Ascending aorta (tissue), 2 donors: ENCODE results near the gene HAGHL. TPM values are rescaled to one million over a fixed set of nuclear protein-coding genes. Genes with fewer than 3 reads are reported as not detected.

Source experiments
- DNase-seq, 2 donors: peaks; one replicate each; pipeline ENCODE4 v3.0.0-alpha.2; 2019; ENCODE audit warnings: low spot score in 2 of 2
- H3K27ac ChIP-seq, 2 donors: fragments of 200-600 bp; sonication (generic); one replicate each; pipeline ENCODE4 v1.5.1; 2016 to 2017; ENCODE audit warnings: mild to moderate bottlenecking in 1 of 2
- H3K27me3 ChIP-seq: fragments of 200-600 bp; sonication (generic); one replicate; pipeline ENCODE4 v1.5.1; 2017
- H3K36me3 ChIP-seq, 2 donors: fragments of 200-600 bp; sonication (generic); one replicate each; pipeline ENCODE4 v1.5.1; 2016
- H3K4me1 ChIP-seq, 2 donors: fragments of 200-600 bp; sonication (generic); one replicate each; pipeline ENCODE4 v1.5.1; 2016 to 2017; ENCODE audit warnings: mild to moderate bottlenecking in 1 of 2
- H3K4me3 ChIP-seq, 2 donors: fragments of 200-600 bp; sonication (generic); one replicate each; pipeline ENCODE4 v1.5.1; 2016 to 2017; ENCODE audit warnings: mild to moderate bottlenecking in 1 of 2
- H3K9me3 ChIP-seq, 2 donors: fragments of 200-600 bp; sonication (generic); one replicate each; pipeline ENCODE4 v1.5.1; 2016
- intact Hi-C: fragments of 100-400 bp; cut with DNase I; formaldehyde crosslinking; loops from one replicate; pipeline ENCODE4 v1.15.1; 2023
- total RNA-seq: library from RNA; depleted of rRNA; stranded (reverse); fragments of >200 nt; gene quantifications from one replicate; pipeline ENCODE4 v1.1.0, GENCODE V29; 2016
- TF ChIP-seq, protein P1 (sequence below), 3 experiments: fragments of 200-600 bp in 2 of 3; fragments of 450-650 bp in 1 of 3; sonication (generic) in 2 of 3; IDR thresholded peaks; one replicate each; pipeline ENCODE4 v1.5.1; 2016 to 2019; ENCODE audit warnings: antibody characterized with exemption in 3 of 3, mild to moderate bottlenecking in 1 of 3, moderate library complexity in 1 of 3

Gene HAGHL
- total RNA-seq, 1 donor from 2014 or later = 9.7 TPM

DNA sequence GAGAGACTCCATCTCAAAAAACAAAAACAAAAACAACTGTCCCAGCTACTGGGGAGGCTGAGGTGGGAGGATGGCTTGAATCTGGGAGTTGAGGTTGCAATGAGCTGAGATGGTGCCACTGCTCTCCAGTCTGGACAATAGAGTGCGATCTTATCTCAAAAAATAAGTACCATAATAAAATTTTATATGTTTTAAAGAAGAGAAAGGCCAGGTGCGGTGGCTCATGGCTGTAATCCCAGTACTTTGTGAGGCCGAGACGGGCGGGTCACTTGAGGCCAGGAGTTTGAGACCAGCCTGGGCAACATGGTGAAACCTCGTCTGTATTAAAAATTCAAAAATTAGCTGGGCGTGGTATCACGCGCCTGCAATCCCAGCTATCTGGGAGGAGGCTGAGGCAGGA lies 49.9 kb downstream of the HAGHL start:
- TF ChIP-seq, protein P1, sequence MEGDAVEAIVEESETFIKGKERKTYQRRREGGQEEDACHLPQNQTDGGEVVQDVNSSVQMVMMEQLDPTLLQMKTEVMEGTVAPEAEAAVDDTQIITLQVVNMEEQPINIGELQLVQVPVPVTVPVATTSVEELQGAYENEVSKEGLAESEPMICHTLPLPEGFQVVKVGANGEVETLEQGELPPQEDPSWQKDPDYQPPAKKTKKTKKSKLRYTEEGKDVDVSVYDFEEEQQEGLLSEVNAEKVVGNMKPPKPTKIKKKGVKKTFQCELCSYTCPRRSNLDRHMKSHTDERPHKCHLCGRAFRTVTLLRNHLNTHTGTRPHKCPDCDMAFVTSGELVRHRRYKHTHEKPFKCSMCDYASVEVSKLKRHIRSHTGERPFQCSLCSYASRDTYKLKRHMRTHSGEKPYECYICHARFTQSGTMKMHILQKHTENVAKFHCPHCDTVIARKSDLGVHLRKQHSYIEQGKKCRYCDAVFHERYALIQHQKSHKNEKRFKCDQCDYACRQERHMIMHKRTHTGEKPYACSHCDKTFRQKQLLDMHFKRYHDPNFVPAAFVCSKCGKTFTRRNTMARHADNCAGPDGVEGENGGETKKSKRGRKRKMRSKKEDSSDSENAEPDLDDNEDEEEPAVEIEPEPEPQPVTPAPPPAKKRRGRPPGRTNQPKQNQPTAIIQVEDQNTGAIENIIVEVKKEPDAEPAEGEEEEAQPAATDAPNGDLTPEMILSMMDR (IDR thresholded peaks at IDR 0.05) = no peak
- intact Hi-C loops = no loop called here
- H3K4me3 ChIP-seq = no peak overlapping the region
- no peak overlapping the region for H3K27ac ChIP-seq
- H3K4me1 ChIP-seq = no peaks in the 10 kb centered on the region
- no peaks in the 10 kb centered on the region for H3K9me3 ChIP-seq
- DNase-seq = no peak
- H3K36me3 ChIP-seq = no peaks in the 10 kb centered on the region
- H3K27me3 ChIP-seq = no peaks in the 10 kb centered on the region

GRCh38 chr16:777826-778225 lies 50.9 kb downstream of the HAGHL start:
- no peaks in the 10 kb centered on the region for H3K9me3 ChIP-seq
- H3K4me3 ChIP-seq = no peak overlapping the region
- no peaks in the 10 kb centered on the region for H3K27me3 ChIP-seq
- intact Hi-C loops = no loop called here
- H3K4me1 ChIP-seq = no peaks in the 10 kb centered on the region
- no peaks in the 10 kb centered on the region for H3K36me3 ChIP-seq
- H3K27ac ChIP-seq = no peak overlapping the region
- no peak for DNase-seq
- TF ChIP-seq, protein P1 (IDR thresholded peaks at IDR 0.05) = no peak

- Histone ChIP-seq H3K36me3 (no peaks in the 10 kb centered on the region), H3K9me3 (no peaks in the 10 kb centered on the region), H3K27me3 (no peaks in the 10 kb centered on the region), H3K4me1 (no peaks in the 10 kb centered on the region), H3K27ac (no peak overlapping the region), H3K4me3 (no peak overlapping the region)
- intact Hi-C loops = no loop called here
- DNase-seq = no peak
- TF ChIP-seq, protein P1 (IDR thresholded peaks at IDR 0.05) = no peak
Observed at GRCh38 chr16:778447-778846, 51.5 kb downstream of the HAGHL start.

DNA sequence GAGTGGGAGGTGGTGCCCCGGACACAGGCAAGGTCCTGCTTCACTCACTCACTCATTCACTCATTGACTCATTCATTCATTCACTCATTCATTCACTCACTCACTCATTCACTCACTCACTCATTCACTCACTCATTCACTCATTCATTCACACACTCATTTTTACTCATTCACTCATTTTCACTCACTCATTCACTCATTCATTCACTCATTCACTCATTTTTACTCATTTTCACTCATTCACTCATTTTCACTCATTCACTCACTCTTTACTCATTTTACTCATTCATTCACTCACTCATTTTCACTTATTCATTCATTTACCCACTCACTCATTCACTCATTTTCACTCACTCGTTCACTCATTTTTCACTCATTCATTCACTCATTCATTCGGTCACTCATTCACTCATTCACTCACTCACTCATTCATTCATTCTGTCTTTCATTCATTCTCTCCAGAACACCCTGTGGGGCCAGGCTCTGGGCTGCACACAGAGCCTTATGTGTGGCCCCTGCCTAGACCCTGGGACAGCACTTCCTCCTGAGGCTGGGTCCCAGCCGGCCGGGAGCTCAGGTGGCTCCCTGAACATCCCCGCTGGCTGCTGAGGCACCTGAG lies 52.1 kb downstream of the HAGHL start:
- intact Hi-C loops = no loop called here
- Histone ChIP-seq H3K36me3 (no peaks in the 10 kb centered on the region), H3K27ac (no peak overlapping the region), H3K27me3 (no peaks in the 10 kb centered on the region), H3K9me3 (no peaks in the 10 kb centered on the region), H3K4me3 (no peak overlapping the region), H3K4me1 (no peaks in the 10 kb centered on the region)
- DNase-seq = no peak
- TF ChIP-seq, protein P1 (IDR thresholded peaks at IDR 0.05) = no peak

Other genes starting within 250 kb of the HAGHL start
- 249 TPM for gene CAPN15, start 199.4 kb upstream of the HAGHL start, total RNA-seq
- not detected for gene PRR35, start 166.7 kb upstream of the HAGHL start, total RNA-seq
- not detected for gene NHLRC4, start 160.1 kb upstream of the HAGHL start, total RNA-seq
- 70.2 TPM for gene PIGQ, start 157.1 kb upstream of the HAGHL start, total RNA-seq
- 29.8 TPM for gene RAB40C, start 137.0 kb upstream of the HAGHL start, total RNA-seq
- gene WFIKKN1, start 96.1 kb upstream of the HAGHL start, total RNA-seq = not detected
- 523 TPM for gene METTL26, start 90.8 kb upstream of the HAGHL start, total RNA-seq
- 92.9 TPM for gene MCRIP2, start 85.3 kb upstream of the HAGHL start, total RNA-seq
- 50.0 TPM for gene WDR90, start 77.7 kb upstream of the HAGHL start, total RNA-seq
- gene RHOT2, start 59.0 kb upstream of the HAGHL start, total RNA-seq = 41.8 TPM
- gene RHBDL1, start 51.4 kb upstream of the HAGHL start, total RNA-seq = 1.1 TPM
- 258 TPM for gene STUB1, start 46.7 kb upstream of the HAGHL start, total RNA-seq
- gene JMJD8, start 42.8 kb upstream of the HAGHL start, total RNA-seq = 158 TPM
- gene WDR24, start 36.7 kb upstream of the HAGHL start, total RNA-seq = 11.4 TPM
- gene FBXL16, start 21.3 kb upstream of the HAGHL start, total RNA-seq = not detected
- gene METRN, start 12.0 kb upstream of the HAGHL start, total RNA-seq = 118 TPM
- gene ANTKMT, start 6.0 kb upstream of the HAGHL start, total RNA-seq = 105 TPM
- gene CCDC78, start 663 bp upstream of the HAGHL start, total RNA-seq = 8.2 TPM
- 103 TPM for gene CIAO3, start 13.9 kb downstream of the HAGHL start, total RNA-seq
- 1.7 TPM for gene MSLN, start 33.6 kb downstream of the HAGHL start, total RNA-seq
- 4.8 TPM for gene RPUSD1, start 61.3 kb downstream of the HAGHL start, total RNA-seq
- gene CHTF18, start 61.5 kb downstream of the HAGHL start, total RNA-seq = 19.9 TPM
- gene GNG13, start 73.6 kb downstream of the HAGHL start, total RNA-seq = not detected
- 26.9 TPM for gene LMF1, start 243.9 kb downstream of the HAGHL start, total RNA-seq